ENCODE data around the gene FBXW12. TPM values are rescaled to one million over a fixed set of nuclear protein-coding genes. Genes with fewer than 3 reads are reported as not detected.

The FBXW12 gene
- total and polyA plus RNA-seq, 3 donors from 2014 or later = 0.81 to 2.0 (median 0.98) TPM

GRCh38 chr3:48405343-48405881 is 33.4 kb downstream of the FBXW12 start:
- intact Hi-C loops (cut with DNase I; ENCODE audit: low total_unique reads) = no loop called here
- Histone ChIP-seq H3K36me3 (ENCODE audit: low read depth, missing control alignments) (no peaks in the 10 kb centered on the region), H3K27me3 (no peaks in the 10 kb centered on the region), H3K4me1 (peaks cover 5% of the 10 kb centered on the region), H3K27ac (no peak overlapping the region), H3K4me3 (no peak overlapping the region), H3K9me3 (no peaks in the 10 kb centered on the region)
- TF ChIP-seq POLR2A (IDR thresholded peaks at IDR 0.05) (no peak), CTCF (IDR thresholded peaks at IDR 0.05) (no peak)
- WGBS, 2 donors = 87 to 88% methylated on average over 13 of the region's 13 CpGs
- no peak for DNase-seq

- H3K4me1 ChIP-seq = peaks cover 5% of the 10 kb centered on the region
- no peaks in the 10 kb centered on the region for H3K27me3 ChIP-seq
- intact Hi-C loops (cut with DNase I; ENCODE audit: low total_unique reads) = no loop called here
- no peak for DNase-seq
- no peaks in the 10 kb centered on the region for H3K36me3 ChIP-seq (ENCODE audit: low read depth, missing control alignments)
- H3K27ac ChIP-seq = no peak overlapping the region
- 79% methylated on average over 1 of the region's 1 CpG; no CpG with 5 or more reads in 1 of the 2 donors for WGBS, 2 donors
- no peaks in the 10 kb centered on the region for H3K9me3 ChIP-seq
- no peak for TF ChIP-seq POLR2A (IDR thresholded peaks at IDR 0.05)
- no peak for TF ChIP-seq CTCF (IDR thresholded peaks at IDR 0.05)
- no peak overlapping the region for H3K4me3 ChIP-seq
Measured at GRCh38 chr3:48405971-48406370, 34.0 kb downstream of the FBXW12 start.

GRCh38 chr3:48406443-48407431 is 34.7 kb downstream of the FBXW12 start:
- Histone ChIP-seq H3K36me3 (ENCODE audit: low read depth, missing control alignments) (no peaks in the 10 kb centered on the region), H3K27ac (no peak overlapping the region), H3K9me3 (no peaks in the 10 kb centered on the region), H3K27me3 (no peaks in the 10 kb centered on the region), H3K4me1 (peaks cover 2% of the 10 kb centered on the region), H3K4me3 (no peak overlapping the region)
- peak; percentile 9 for DNase-seq
- no peak for TF ChIP-seq POLR2A (IDR thresholded peaks at IDR 0.05)
- no peak for TF ChIP-seq CTCF (IDR thresholded peaks at IDR 0.05)
- WGBS, 2 donors = 91 to 92% methylated on average over 18 of the region's 18 CpGs
- intact Hi-C loops (cut with DNase I; ENCODE audit: low total_unique reads) = no loop called here

- no peaks in the 10 kb centered on the region for H3K9me3 ChIP-seq
- no peaks in the 10 kb centered on the region for H3K4me1 ChIP-seq
- DNase-seq = peak; percentile 6
- H3K27ac ChIP-seq = no peak overlapping the region
- TF ChIP-seq POLR2A (IDR thresholded peaks at IDR 0.05) (no peak), CTCF (IDR thresholded peaks at IDR 0.05) (no peak)
- H3K36me3 ChIP-seq (ENCODE audit: low read depth, missing control alignments) = no peaks in the 10 kb centered on the region
- intact Hi-C loops (cut with DNase I; ENCODE audit: low total_unique reads) = no loop called here
- H3K4me3 ChIP-seq = no peak overlapping the region
- no peaks in the 10 kb centered on the region for H3K27me3 ChIP-seq
- WGBS, 2 donors = 90 to 91% methylated on average over 7 to 8 of the region's 8 CpGs
Measured at GRCh38 chr3:48407542-48408099, 35.6 kb downstream of the FBXW12 start.

All from testis (tissue), 3 donors.